GM23338 (cell line): Measurements from ENCODE around the gene MYL1. TPM values are rescaled to one million over a fixed set of nuclear protein-coding genes. Genes with fewer than 3 reads are reported as not detected.

ENCODE experiments used
- ATAC-seq: fragments of 200-7000 bp; cut with Tn5 transposase; 3 replicates; pipeline ENCODE4 v1.9.1; 2020
- DNase-seq: peaks from one replicate; pipeline ENCODE4 v3.0.0-alpha.2; 2015; ENCODE audit warnings: low spot score
- H2AFZ ChIP-seq: fragments of 200-600 bp; sonication (generic); 2 replicates; pipeline ENCODE4 v1.8.0; 2016; ENCODE audit warnings: antibody characterized with exemption, mild to moderate bottlenecking, moderate library complexity
- H3F3A ChIP-seq: fragments of 200-600 bp; sonication (generic); replicated peaks from 2 replicates; pipeline ENCODE4 v1.8.0; 2017; ENCODE audit warnings: antibody characterized with exemption, mixed run types, low read depth
- H3K27ac ChIP-seq: fragments of 200-600 bp; sonication (generic); 2 replicates; pipeline ENCODE4 v1.6.1; 2016; ENCODE audit warnings: low read depth
- H3K27me3 ChIP-seq: fragments of 200-600 bp; sonication (generic); 2 replicates; pipeline ENCODE4 v1.8.0; 2016; ENCODE audit warnings: mild to moderate bottlenecking, mixed run types, moderate library complexity; ENCODE audit not compliant: insufficient read depth
- H3K36me3 ChIP-seq: fragments of 200-600 bp; sonication (generic); 2 replicates; pipeline ENCODE4 v1.8.0; 2016; ENCODE audit warnings: mild to moderate bottlenecking; ENCODE audit not compliant: insufficient read depth
- H3K4me1 ChIP-seq: fragments of 200-600 bp; sonication (generic); 2 replicates; pipeline ENCODE4 v1.8.0; 2016; ENCODE audit warnings: mild to moderate bottlenecking, moderate library complexity; ENCODE audit not compliant: insufficient read depth
- H3K4me2 ChIP-seq: fragments of 200-600 bp; sonication (generic); 2 replicates; pipeline ENCODE4 v1.7.1; 2017; ENCODE audit warnings: mixed run types
- H3K4me3 ChIP-seq: fragments of 200-600 bp; sonication (generic); 2 replicates; pipeline ENCODE4 v1.6.1; 2016; ENCODE audit warnings: mixed run types
- H3K79me2 ChIP-seq: fragments of 200-600 bp; sonication (generic); replicated peaks from 2 replicates; pipeline ENCODE4 v1.8.0; 2017; ENCODE audit warnings: mild to moderate bottlenecking; ENCODE audit not compliant: insufficient read depth
- H3K9me2 ChIP-seq: fragments of 200-600 bp; sonication (generic); 2 replicates; pipeline ENCODE4 v1.8.0; 2017; ENCODE audit not compliant: insufficient read depth
- H4K20me1 ChIP-seq: fragments of 200-600 bp; sonication (generic); replicated peaks from 2 replicates; pipeline ENCODE4 v1.8.0; 2017; ENCODE audit warnings: mild to moderate bottlenecking; ENCODE audit not compliant: insufficient read depth
- H3K27ac Mint-ChIP-seq: 2 replicates; pipeline ENCODE4 v1.8.0; 2020; ENCODE audit warnings: inconsistent platforms, mild to moderate bottlenecking, moderate library complexity, mixed read lengths
- H3K27me3 Mint-ChIP-seq: 3 replicates; pipeline ENCODE4 v1.8.0; 2022; ENCODE audit warnings: low read depth, mild to moderate bottlenecking, moderate library complexity, mixed read lengths, inconsistent platforms; ENCODE audit not compliant: insufficient read depth, poor library complexity
- H3K36me3 Mint-ChIP-seq: 3 replicates; pipeline ENCODE4 v1.8.0; 2021; ENCODE audit warnings: low read depth, mild to moderate bottlenecking, inconsistent platforms, moderate library complexity, mixed read lengths
- H3K4me1 Mint-ChIP-seq: 3 replicates; pipeline ENCODE4 v1.8.0; 2020; ENCODE audit warnings: mild to moderate bottlenecking, inconsistent platforms, mixed read lengths
- H3K4me3 Mint-ChIP-seq: 3 replicates; pipeline ENCODE4 v1.8.0; 2021; ENCODE audit warnings: moderate library complexity, mild to moderate bottlenecking, inconsistent platforms, mixed read lengths
- H3K9me3 Mint-ChIP-seq: 3 replicates; pipeline ENCODE4 v1.8.0; 2020; ENCODE audit warnings: moderate library complexity, mild to moderate bottlenecking, inconsistent platforms, mixed read lengths
- CREB1 ChIP-seq: fragments of 250-450 bp; sonication (Bioruptor Pico); IDR thresholded peaks from 2 replicates; pipeline ENCODE4 v1.5.0; 2020; ENCODE audit warnings: low read depth, mild to moderate bottlenecking, moderate library complexity
- EZH2phosphoT487 ChIP-seq: fragments of 200-600 bp; sonication (generic); IDR thresholded peaks from one replicate; pipeline ENCODE4 v1.8.1; 2018; ENCODE audit warnings: antibody characterized with exemption; ENCODE audit not compliant: unreplicated experiment
- JUNB ChIP-seq: IDR thresholded peaks from one replicate; pipeline ENCODE4 v1.6.1; 2016; ENCODE audit warnings: antibody characterized with exemption; ENCODE audit not compliant: unreplicated experiment
- NANOG ChIP-seq: IDR thresholded peaks from 2 replicates; pipeline ENCODE4 v1.6.1; 2016; ENCODE audit warnings: antibody characterized with exemption, borderline replicate concordance
- POLR2AphosphoS5 ChIP-seq: IDR thresholded peaks from 2 replicates; pipeline ENCODE4 v1.6.1; 2016; ENCODE audit warnings: antibody characterized with exemption, low read depth
- REST ChIP-seq: IDR thresholded peaks from one replicate; pipeline ENCODE4 v1.6.1; 2018; ENCODE audit warnings: antibody characterized with exemption; ENCODE audit not compliant: unreplicated experiment
- STAT1 ChIP-seq: IDR thresholded peaks from one replicate; pipeline ENCODE4 v1.6.1; 2016; ENCODE audit warnings: antibody characterized with exemption; ENCODE audit not compliant: unreplicated experiment
- ZNF114 ChIP-seq: fragments of 250-450 bp; sonication (Bioruptor Pico); IDR thresholded peaks from 2 replicates; pipeline ENCODE4 v1.5.0; 2020; ENCODE audit warnings: mild to moderate bottlenecking, moderate library complexity
- ZNF331 ChIP-seq: fragments of 250-450 bp; sonication (Bioruptor Pico); IDR thresholded peaks from 2 replicates; pipeline ENCODE4 v1.5.0; 2020; ENCODE audit warnings: low read depth, mild to moderate bottlenecking, moderate library complexity
- polyA plus RNA-seq: library from polyadenylated mRNA; unstranded; fragments of >200 nt; fragmentation: Nextera tagmentation; extraction: Ambion mirVana; gene quantifications from 2 replicates; pipeline ENCODE4 v1.2.1, GENCODE V29; 2016
- total RNA-seq: library from RNA; depleted of rRNA; stranded (reverse); fragments of >200 nt; shearing (Covaris generic); gene quantifications from 2 replicates; pipeline ENCODE4 v1.2.3, GENCODE V29; 2014
- TF ChIP-seq, protein P1 (sequence below): fragments of 250-450 bp; sonication (Bioruptor Pico); IDR thresholded peaks from 2 replicates; pipeline ENCODE4 v1.5.0; 2020; ENCODE audit warnings: mild to moderate bottlenecking, moderate library complexity

Gene MYL1
- total and polyA plus RNA-seq, 2 experiments from 2014 or later = not detected

GRCh38 chr2:210277133-210277532, 37.8 kb downstream of the MYL1 start:
- TF ChIP-seq REST (no peak), EZH2phosphoT487 (no peak), NANOG (no peak), ZNF114 (CRISPR knock-in tag) (no peak), JUNB (no peak), STAT1 (no peak), CREB1 (CRISPR knock-in tag) (no peak)
- Histone ChIP-seq H4K20me1 (no peaks in the 10 kb centered on the region), H3K27ac (no peak overlapping the region), H3K4me2 (no peak overlapping the region), H3K79me2 (no peaks in the 10 kb centered on the region), H3K36me3 (no peaks in the 10 kb centered on the region), H3K27me3 (no peaks in the 10 kb centered on the region), H3K9me2 (no peaks in the 10 kb centered on the region; the same call in 1 of the 2 replicates), H3K4me1 (no peaks in the 10 kb centered on the region), H2AFZ (no peak overlapping the region), H3F3A (no peaks in the 10 kb centered on the region), H3K4me3 (no peak overlapping the region)
- peaks cover 2% of the 10 kb centered on the region for H3K27me3 Mint-ChIP-seq
- no peaks in the 10 kb centered on the region for H3K4me1 Mint-ChIP-seq
- peaks cover 3% of the 10 kb centered on the region; the same call in 1 of the 3 replicates for H3K9me3 Mint-ChIP-seq
- H3K4me3 Mint-ChIP-seq = no peak overlapping the region
- H3K36me3 Mint-ChIP-seq = no peaks in the 10 kb centered on the region
- no peak overlapping the region for H3K27ac Mint-ChIP-seq
- ATAC-seq = no peak
- DNase-seq = no peak

GRCh38 chr2:210271300-210271699, 43.7 kb downstream of the MYL1 start:
- no peak overlapping the region for H3K4me3 Mint-ChIP-seq
- H3K4me2 ChIP-seq = no peak overlapping the region
- H3K79me2 ChIP-seq = no peaks in the 10 kb centered on the region
- no peaks in the 10 kb centered on the region for H3K9me2 ChIP-seq
- no peaks in the 10 kb centered on the region for H3K4me1 Mint-ChIP-seq
- ATAC-seq (no peak), DNase-seq (no peak)
- H3K27ac ChIP-seq = no peak overlapping the region
- H3K36me3 ChIP-seq = no peaks in the 10 kb centered on the region
- H3K36me3 Mint-ChIP-seq = no peaks in the 10 kb centered on the region
- H3K4me1 ChIP-seq = no peaks in the 10 kb centered on the region
- no peaks in the 10 kb centered on the region for H3K27me3 Mint-ChIP-seq
- H3K27me3 ChIP-seq = no peaks in the 10 kb centered on the region
- no peak overlapping the region for H3K4me3 ChIP-seq
- H3K27ac Mint-ChIP-seq = no peak overlapping the region
- H3K9me3 Mint-ChIP-seq = no peaks in the 10 kb centered on the region
- no peak overlapping the region for H2AFZ ChIP-seq
- no peaks in the 10 kb centered on the region for H4K20me1 ChIP-seq
- H3F3A ChIP-seq = no peaks in the 10 kb centered on the region
- TF ChIP-seq POLR2AphosphoS5 (no peak), ZNF331 (no peak), EZH2phosphoT487 (no peak), JUNB (no peak)
- TF ChIP-seq, protein P1, sequence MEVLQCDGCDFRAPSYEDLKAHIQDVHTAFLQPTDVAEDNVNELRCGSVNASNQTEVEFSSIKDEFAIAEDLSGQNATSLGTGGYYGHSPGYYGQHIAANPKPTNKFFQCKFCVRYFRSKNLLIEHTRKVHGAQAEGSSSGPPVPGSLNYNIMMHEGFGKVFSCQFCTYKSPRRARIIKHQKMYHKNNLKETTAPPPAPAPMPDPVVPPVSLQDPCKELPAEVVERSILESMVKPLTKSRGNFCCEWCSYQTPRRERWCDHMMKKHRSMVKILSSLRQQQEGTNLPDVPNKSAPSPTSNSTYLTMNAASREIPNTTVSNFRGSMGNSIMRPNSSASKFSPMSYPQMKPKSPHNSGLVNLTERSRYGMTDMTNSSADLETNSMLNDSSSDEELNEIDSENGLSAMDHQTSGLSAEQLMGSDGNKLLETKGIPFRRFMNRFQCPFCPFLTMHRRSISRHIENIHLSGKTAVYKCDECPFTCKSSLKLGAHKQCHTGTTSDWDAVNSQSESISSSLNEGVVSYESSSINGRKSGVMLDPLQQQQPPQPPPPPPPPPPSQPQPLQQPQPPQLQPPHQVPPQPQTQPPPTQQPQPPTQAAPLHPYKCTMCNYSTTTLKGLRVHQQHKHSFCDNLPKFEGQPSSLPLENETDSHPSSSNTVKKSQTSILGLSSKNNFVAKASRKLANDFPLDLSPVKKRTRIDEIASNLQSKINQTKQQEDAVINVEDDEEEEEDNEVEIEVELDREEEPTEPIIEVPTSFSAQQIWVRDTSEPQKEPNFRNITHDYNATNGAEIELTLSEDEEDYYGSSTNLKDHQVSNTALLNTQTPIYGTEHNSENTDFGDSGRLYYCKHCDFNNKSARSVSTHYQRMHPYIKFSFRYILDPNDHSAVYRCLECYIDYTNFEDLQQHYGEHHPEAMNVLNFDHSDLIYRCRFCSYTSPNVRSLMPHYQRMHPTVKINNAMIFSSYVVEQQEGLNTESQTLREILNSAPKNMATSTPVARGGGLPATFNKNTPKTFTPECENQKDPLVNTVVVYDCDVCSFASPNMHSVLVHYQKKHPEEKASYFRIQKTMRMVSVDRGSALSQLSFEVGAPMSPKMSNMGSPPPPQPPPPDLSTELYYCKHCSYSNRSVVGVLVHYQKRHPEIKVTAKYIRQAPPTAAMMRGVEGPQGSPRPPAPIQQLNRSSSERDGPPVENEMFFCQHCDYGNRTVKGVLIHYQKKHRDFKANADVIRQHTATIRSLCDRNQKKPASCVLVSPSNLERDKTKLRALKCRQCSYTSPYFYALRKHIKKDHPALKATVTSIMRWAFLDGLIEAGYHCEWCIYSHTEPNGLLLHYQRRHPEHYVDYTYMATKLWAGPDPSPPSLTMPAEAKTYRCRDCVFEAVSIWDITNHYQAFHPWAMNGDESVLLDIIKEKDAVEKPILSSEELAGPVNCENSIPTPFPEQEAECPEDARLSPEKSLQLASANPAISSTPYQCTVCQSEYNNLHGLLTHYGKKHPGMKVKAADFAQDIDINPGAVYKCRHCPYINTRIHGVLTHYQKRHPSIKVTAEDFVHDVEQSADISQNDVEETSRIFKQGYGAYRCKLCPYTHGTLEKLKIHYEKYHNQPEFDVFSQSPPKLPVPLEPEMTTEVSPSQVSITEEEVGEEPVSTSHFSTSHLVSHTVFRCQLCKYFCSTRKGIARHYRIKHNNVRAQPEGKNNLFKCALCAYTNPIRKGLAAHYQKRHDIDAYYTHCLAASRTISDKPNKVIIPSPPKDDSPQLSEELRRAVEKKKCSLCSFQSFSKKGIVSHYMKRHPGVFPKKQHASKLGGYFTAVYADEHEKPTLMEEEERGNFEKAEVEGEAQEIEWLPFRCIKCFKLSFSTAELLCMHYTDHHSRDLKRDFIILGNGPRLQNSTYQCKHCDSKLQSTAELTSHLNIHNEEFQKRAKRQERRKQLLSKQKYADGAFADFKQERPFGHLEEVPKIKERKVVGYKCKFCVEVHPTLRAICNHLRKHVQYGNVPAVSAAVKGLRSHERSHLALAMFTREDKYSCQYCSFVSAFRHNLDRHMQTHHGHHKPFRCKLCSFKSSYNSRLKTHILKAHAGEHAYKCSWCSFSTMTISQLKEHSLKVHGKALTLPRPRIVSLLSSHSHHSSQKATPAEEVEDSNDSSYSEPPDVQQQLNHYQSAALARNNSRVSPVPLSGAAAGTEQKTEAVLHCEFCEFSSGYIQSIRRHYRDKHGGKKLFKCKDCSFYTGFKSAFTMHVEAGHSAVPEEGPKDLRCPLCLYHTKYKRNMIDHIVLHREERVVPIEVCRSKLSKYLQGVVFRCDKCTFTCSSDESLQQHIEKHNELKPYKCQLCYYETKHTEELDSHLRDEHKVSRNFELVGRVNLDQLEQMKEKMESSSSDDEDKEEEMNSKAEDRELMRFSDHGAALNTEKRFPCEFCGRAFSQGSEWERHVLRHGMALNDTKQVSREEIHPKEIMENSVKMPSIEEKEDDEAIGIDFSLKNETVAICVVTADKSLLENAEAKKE (CRISPR knock-in tag) = no peak
